NCI-H128 (cell line): ENCODE results near the gene ZMIZ2.
"Not testable (repeated sequence)": the region's sequence is repeated elsewhere in the genome, so short reads cannot be mapped to it uniquely, and the experiment has no call there.

Experiments
- DNase-seq: peaks from one replicate; lab custom pipeline; 2025; ENCODE audit not compliant: unreplicated experiment; lab: John Stamatoyannopoulos, UW

ZMIZ2 gene

DNA sequence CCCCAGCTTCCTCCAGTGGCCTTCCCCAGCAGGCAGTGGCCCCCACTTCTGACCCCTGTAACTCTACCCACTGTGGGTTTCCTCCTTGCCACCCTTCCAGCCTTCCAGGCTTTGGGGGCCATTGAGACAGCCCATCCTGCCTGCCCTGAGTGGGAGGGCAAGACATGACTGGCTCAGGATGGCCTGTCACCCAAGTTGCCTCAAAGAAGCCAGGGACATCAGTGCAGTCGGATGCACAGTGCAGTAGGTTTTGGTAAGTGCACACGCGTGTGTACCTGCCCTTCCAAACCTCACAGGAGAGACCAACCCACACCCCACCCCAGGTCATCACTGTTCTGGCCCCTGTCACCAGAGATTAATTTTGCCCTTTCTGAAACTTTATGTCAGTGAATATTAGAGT is 22.7 kb downstream of the ZMIZ2 start:
- no peak for DNase-seq

DNA sequence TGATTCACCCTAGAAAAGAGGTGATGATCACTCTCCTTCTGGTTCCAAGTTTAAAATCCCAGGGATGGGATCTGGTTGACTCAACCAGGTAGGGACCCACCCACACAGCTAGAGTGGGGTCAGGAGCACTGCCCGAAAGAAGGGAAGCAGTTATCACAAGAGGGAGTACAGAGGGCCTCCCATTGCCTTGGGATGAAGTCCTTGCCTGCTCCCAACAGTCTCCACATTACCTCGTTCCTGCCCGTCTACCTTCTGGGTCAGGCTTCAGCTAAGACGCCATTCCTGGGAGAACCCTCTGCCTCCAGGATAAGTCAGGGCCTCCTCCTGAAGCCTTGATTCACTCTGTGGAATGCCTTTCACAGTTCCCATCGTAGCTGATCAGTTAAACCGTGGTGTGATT is 23.8 kb downstream of the ZMIZ2 start:
- DNase-seq = no peak

DNA sequence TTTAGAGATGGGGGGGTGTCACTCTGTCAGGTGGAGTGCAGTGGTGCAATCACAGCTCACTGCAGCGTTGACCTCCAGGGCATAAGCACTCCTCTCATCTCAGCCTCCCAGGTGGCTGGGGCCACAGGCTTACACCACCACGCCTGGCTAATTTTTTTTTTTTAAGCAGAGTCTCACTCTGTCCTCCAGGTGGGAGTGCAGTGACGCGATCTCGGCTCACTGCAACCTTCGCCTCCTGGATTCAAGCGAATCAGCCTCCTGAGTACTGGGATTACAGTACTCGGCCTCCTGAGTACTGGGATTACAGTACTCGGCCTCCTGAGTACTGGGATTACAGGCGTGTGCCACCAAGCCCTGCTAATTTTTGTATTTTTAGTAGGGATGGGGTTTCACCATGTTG is 24.2 kb downstream of the ZMIZ2 start:
- DNase-seq = no peak

DNA sequence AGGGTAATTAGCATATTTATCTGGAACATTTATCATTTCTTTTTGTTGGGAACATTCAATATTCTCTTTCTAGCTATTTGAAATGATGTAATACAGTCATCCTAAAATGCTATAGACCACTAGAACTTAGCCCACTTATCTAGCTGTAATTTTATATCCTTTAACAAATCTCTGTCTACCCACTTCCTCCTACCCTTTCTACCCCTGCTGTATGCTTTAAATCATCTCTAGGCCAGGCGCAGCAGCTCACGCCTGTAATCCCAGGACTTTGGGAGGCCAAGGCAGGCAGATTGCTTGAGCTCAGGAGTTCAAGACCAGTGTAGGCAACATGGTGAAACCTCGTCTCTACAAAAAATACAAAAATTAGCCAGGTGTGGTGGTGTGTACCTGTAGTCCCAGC is 25.8 kb downstream of the ZMIZ2 start:
- DNase-seq = not testable (repeated sequence)

DNA sequence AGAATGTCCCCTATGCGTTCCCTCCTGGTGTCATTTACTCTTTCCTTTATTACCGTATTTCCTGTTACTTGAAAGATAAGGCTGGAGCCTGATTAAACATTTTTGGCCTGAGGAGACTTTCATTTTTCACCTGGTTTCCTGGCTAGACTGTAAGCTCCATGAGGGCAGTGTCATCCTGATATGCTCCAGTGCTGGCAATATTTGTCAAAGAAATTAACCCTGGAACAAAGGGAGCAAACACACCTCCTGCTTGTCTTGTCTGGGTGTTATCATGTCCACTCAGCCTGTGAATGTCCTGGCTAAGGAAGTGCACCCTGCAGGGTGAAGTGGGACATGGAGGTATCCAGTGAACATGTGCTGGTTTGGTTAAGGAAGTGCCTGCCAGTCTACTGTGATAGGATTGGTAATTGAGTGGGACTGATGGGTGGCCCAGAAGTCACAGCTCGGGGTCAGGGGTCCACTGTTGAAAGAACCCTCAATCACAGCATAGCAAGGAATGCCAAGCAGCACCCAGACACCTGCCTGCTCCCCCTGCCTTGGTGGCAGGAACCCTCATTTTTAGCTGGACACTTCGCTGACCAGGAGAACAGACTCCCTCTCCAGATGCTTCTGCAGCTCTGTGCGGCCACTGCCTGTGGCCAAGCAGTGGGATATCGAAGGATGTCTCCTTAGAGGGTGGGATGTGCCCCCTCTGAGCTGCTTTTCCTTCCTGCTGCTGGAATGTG is 26.9 kb downstream of the ZMIZ2 start:
- DNase-seq = no peak

DNA sequence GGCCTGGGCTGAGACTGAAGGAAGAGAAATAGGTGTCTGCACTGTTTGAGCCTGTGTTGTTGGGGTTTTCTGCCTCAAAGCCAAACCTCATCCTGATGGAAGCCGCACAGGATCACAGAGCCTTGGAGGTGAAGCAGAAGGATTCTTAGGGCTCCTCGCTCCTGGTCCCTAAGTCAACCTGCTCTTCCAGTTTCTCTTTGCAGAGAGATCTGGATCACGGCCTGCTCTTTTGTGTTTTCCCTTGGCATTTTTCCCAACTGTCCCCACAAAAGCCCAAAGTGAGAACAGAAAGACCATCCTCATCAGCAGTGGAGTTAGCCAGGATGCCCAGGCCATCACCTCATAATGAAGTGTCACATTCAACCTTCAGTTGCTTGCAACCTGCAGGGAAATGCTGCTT is 27.6 kb downstream of the ZMIZ2 start:
- DNase-seq = no peak

DNA sequence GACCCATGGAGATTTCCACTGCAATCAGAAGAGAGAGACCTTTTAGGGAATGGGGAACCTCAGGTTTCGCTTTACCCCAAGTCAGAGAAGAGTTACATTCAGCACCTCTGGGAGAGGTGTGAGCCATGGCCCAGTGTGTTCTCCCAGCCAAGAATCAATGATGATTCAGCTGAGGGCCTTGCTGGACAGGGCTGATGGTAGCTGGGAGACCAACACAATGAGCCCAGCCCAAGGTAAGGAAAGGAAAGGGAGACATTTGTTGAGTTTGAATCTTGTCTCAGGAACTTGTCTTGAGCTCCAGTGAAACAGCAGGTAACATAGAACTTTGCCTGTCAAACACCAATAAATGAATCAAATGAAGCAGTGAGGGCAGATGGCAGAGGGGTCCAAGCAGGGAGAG is 33.8 kb downstream of the ZMIZ2 start:
- no peak for DNase-seq

DNA sequence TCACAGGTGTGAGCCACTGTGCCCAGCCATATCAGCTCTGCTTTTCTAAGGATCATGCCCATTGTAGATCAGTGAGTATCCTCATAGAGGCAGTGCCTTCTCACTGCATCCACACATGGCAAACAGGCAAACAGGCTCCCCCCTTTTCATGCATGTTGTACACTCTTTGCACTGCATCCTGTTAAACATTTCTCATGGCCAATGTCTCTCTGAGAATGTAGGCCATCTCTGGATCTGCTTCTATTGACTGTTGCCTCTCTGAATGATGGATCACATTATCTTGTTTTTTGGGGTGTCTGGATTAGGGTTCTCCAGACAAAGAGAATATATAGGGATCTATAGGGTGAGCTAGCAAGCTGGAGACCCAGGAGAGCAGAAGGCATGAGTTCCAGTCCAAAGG is 34.8 kb downstream of the ZMIZ2 start:
- no peak for DNase-seq

DNA sequence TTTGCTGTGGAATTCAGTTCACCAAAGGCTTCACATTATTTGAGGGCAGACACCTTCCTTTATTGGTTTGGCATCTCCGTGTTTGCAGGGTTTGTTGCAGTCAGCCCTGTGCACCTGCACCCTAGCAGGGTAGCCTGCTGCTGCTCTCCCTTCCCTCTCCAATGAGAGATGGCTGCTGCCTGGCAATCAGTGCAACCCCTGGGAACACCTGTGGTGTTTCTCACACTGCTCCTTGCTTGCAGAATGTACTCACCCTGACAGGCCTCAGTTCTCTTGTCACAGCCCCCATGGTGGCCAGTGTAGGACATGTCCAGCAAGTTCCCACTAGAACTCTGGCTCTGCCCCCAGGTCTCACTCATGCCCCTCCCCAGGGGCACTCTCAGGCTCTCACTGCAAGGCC is 35.7 kb downstream of the ZMIZ2 start:
- DNase-seq = no peak

DNA sequence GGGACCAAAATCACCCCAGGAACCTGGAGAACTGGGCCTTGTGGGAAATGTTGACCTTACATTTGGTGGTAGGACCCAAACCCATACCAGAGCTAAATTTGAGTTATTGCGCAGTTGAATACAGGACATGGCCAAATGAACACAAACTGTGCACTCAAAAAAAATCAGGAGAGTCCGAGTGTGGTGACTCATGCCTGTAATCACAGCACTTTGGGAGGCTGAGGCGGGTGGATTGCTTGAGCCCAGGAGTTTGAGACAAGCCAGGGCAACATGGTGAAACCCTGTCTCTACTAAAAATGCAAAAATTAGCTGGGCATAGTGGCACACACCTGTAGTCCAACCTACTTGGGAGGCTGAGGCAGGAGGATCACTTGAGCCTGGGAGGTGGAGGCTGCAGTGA is 36.6 kb downstream of the ZMIZ2 start:
- DNase-seq = not testable (repeated sequence)

DNA sequence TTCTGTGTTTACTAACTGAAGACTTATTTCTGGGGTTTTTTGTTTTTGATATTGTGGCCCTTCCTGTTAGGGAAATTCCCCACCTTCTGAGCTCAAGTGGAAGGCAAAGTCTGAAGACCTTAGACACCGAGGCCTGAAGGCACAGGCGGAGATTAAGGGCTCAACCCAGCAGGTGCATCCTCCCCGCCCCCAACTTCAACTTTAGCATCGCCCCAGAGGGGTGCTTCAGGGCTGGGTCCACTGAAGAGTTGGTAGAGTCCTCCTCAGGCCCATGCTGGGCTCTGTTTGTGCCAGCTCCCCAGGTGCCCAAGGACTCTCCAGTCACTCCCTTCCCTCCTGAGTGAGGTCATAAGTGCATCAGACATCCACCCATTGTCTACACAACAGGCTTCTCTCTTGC is 38.4 kb downstream of the ZMIZ2 start:
- DNase-seq = no peak

DNA sequence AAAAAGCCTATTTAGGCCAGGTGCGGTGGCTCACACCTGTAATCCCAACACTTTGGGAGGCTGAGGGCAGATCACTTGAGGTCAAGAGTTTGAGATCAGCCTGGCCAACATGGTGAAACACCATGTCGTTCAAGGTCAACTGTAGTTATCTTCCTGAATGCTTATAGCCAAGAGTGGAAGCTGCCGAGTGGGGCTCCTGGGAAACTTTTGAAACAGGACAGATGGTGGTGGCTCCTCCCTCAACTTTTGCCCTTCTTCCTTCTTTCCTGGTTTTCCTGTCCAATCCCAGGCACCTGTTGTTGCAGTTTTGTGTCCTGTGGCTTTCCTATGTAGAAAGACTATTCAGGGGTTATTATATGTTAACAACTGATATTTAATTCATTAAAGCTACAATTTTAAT is 39.1 kb downstream of the ZMIZ2 start:
- no peak for DNase-seq

DNA sequence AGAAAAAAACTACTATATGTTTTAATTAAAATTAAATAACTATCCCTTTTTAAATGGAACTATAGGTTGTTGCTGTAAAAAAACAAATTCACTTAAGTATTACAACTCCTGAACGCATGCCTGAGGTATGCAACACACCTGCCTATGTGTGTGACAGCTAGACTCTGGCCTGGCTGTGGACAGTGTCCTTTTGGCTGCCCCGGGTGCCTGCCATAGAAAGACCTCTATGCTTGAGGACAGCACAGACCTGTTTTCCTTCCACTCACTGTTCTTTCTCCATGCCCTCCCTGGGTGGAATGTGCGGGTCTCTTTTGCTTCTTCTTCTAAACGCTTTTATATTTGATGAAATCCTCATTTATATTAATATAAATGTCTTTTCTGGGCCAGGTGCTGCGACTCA is 41.3 kb downstream of the ZMIZ2 start:
- no peak for DNase-seq

DNA sequence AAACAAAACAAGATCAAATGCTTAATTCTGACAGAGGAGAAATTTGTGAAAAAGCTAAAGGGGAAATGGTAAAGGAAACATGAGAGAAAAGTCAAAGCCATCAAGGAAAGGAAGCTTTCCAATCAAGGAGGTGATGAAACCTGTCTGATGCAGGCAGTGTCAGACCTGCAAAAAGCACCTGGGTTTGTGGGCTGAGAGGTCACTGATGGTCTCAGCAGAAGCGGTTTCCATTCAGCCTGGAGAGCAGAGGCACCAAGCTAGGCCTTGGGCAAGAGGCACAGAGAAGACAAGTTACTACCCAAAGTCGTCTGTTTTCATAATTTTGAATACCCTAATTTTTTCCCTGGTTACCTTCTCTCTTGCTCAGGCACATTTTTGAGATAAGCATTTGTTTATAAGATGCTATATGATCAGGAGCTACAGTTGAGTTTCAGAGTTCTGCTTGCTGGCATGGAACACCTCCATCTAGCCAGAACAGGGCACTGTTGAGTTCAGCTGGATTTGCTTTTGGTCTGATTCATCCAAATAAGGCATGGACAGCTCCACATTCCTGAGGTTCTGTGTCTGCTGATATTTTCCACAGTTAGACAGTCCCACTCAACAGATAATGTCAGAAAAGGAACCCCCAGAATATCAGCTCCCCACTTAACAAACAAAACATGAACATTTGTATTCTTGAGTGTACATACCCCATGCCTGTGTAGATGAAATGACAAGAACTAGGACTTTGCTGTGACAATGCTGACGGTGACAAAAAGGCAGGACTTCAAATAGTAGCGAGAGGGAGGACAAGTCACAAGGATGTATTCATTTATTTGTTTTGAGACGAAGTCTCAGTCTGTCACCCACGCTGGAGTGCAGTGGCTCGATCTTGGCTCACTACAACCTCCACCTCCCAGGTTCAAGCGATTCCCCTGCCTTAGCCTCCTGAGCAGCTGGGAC is 42.9 kb downstream of the ZMIZ2 start:
- no peak for DNase-seq

DNA sequence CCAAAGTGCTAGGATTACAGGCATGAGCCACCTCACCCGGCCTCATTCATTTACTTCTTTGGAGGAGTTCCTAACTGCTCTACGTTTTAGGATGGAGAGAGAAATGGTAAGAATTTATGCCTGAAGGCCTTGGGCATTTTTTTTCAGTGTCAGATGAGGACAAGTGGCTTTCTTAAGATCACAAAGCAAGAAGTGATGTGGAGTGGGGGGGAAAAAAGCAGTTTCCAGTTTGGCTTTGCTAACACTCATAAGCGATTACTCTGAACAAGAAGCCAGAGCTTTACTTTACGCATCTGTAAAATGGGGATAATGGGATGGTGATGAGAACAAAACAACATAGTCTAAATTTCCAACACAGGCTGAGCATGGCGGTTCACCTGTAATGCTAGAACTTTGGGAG is 45.3 kb downstream of the ZMIZ2 start:
- DNase-seq = no peak

DNA sequence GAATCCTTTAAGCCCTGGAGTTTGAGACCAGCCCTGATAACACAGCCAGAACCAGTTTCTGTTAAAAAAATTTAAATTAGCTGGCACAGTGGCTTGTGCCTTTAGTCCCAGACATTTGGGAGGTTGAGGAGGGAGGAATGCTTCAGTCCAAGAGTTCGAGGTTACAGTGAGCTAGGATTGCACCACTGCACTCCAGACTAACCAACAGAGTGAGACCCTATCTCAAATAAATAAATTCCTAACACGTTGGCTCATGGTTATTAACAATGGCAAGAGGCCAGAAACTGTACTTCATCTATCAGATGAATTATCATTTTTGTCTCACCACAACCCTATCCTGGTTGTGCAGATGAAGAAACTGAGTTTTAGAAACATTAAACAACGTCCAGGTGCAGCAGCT is 45.7 kb downstream of the ZMIZ2 start:
- DNase-seq = no peak

DNA sequence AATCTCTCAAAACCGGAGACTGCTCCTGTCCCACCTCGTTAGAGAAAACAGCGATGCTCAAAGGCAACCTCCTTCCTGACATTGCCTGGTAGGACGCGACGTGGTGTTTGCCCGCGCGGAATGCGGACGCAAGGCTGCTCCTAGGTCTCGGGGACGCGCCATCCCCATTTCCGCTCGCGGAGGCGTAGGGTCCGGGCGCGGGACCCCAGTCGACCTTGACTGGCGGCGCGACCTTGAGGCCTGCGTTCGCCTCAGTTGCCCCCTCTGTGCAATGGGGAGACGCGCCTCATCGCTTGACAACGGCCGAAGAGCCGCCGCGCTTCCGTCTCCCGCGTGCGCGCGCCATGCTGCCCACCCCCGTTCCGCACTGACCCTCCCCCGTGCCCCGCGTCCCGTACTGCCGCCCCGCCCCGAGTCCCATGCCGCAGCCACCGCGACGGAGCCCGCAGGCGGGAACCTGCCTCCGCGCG is 47.4 kb downstream of the ZMIZ2 start:
- DNase-seq = no peak

DNA sequence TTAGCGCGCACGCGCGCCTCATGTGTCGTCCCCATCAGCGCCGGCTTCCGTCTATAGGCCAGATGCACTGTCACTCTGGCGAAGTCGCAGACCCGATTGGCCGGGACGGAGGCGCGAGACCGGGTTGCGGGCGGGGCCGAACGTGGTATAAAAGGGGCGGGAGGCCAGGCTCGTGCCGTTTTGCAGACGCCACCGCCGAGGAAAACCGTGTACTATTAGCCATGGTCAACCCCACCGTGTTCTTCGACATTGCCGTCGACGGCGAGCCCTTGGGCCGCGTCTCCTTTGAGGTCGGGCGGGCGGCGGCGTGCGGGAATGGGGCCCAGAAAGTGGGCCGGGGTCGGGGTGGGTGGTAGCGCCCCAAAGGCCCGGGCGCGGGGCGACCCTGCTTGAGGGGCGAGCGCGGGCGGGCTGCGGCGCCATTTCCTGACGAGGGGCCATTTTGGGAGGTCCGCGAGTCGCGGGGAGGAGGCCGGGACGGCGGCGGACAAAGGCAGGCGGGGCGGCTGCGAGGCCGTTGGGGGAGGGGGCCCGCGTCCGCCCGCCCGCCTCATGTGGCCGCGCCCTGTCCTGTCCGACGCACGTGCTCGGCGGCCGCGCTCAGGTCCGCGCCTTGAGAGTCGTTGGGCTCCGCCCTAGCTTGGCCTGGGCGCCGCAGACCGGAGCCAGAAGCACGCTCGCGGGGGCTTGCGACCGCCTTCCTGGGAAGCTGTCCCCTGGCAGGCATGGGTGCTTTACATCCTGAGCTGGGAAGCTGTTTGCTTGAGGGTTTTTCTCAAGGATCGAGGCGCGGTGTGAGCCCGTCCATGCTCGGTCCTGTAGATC is 48.1 kb downstream of the ZMIZ2 start, which contains the start of gene PPIA:
Gene PPIA, plus strand, starts transcription at position 178 of the 825 bp plus-strand sequence. Its CDS starts 44 bp downstream, at position 222.
- DNase-seq = peak; percentile 97

DNA sequence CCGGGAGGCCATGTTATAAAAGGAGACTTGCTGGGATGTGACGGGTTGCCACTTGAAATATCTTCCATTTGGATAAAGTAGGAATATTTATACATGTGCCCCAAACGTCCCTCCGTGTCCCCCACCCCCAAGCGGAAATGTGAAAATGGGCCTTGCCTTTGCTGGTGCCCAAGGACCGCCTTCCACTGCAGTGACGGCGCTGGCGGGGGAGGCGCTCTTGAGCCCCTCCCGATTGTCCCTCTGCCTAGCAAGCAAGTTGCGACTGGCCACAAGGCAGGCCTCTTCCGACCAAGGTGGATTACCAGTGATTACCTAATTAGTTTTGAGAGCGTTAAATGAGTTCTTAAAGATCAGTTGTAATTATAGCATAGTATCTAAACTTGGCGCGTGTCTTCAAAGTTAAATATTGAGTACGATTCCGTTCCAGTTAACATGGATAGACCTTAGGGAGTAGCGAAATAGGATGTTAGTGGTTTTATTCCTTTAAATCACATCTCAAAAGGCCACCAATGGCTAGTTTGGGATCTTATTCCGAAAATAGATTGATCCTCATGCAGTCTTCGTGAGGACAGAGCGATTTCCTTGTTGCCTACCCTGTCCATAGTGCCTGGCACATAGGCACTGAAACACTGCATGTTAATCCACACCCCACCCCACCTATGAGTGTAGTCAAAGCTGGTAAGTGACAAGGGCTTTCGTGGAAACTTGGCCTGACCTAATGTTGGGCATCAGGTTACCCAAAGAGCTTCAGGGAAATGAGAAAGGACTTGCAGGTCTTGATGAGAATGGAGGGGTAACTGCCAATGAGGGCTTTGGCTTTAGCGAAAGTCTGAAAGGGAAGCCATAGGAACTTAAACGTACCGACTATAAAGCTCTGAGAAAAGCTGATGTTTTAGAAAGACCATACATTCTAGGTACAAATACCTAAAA is 48.9 kb downstream of the ZMIZ2 start:
- DNase-seq = peak; percentile 55

DNA sequence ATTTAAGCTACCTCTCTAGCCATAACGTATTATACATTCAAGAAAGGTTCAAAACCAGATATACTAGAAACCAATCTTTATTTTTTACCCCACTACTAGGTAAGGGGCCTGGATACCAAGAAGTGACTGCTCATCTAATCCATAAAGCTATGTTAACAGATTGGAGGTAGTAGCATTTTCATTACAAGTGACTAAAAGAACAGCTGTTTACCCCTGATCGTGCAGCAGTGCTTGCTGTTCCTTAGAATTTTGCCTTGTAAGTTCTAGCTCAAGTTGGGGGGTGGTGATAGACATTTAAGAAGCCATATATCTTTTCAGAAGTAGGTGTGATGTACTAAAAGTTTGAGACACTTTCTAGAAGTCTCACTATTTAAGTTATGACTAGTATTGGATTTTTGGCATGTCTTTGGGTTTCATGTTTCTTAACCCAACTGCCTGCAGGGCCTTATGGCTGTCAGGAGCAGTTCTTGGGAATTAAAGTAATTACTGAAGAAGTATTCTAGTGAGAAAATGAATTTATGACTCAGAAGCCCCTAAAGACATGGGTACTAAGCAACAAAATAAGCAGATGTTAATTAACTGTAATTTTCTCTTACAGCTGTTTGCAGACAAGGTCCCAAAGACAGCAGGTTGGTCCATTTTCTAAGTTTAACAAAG is 50.1 kb downstream of the ZMIZ2 start:
- no peak for DNase-seq
